Endothelial cell of umbilical vein (primary cell): ENCODE data around the gene MAML2. TPM values are rescaled to one million over a fixed set of nuclear protein-coding genes. Genes with fewer than 3 reads are reported as not detected.

Experiments used
- BruUV-seq: library from RNA; stranded (reverse); fragments of 400-500 nt; replicated peaks from 2 replicates; lab custom pipeline; 2021; lab: Mats Ljungman, UMichigan
- CTCF ChIA-PET: fragments of 300-600, 350-600 bp; sonication (Branson Sonifier 250); formaldehyde crosslinking; loops from one replicate; lab custom pipeline; 2021; ENCODE audit warnings: antibody characterized with exemption, inconsistent platforms; lab: Charles Lee
- POLR2A ChIA-PET: fragments of 300-600, 350-600 bp; sonication (Branson Sonifier 250); formaldehyde crosslinking; loops from one replicate; lab custom pipeline; 2021; ENCODE audit warnings: antibody characterized with exemption, inconsistent platforms; lab: Charles Lee
- DNase-seq: peaks from one replicate; pipeline ENCODE4 v3.0.0-alpha.2; 2011; ENCODE audit warnings: low read depth, low spot score
- FAIRE-seq: peaks from 2 replicates; lab custom pipeline; 2011; peaks lifted over from hg19 to GRCh38; lab: Jason Lieb, UNC
- H2AFZ ChIP-seq: 2 replicates; pipeline ENCODE4 v1.6.0; 2012; ENCODE audit warnings: low read depth, low read length, control low read depth, inconsistent platforms
- H3K27ac ChIP-seq: 2 replicates; pipeline ENCODE4 v1.5.1; 2011; ENCODE audit warnings: low read depth, mild to moderate bottlenecking, control low read depth, low read length, moderate library complexity; ENCODE audit not compliant: insufficient read depth
- H3K27me3 ChIP-seq, 2 experiments: 2 replicates each; pipeline versions ENCODE4 v1.6.0 to v1.6.1; 2011; ENCODE audit warnings: low read length in 2 of 2, mixed read lengths in 1 of 2; ENCODE audit not compliant: control insufficient read depth in 2 of 2, insufficient read depth in 2 of 2
- H3K36me3 ChIP-seq, 2 experiments: 2 replicates in 1 of 2; 3 replicates in 1 of 2; pipeline ENCODE4 v1.5.1; 2011; ENCODE audit warnings: low read length in 2 of 2, mild to moderate bottlenecking in 1 of 2, moderate library complexity in 1 of 2; ENCODE audit not compliant: control insufficient read depth in 2 of 2, insufficient read depth in 2 of 2; ENCODE audit errors: extremely low read depth in 1 of 2
- H3K4me1 ChIP-seq: 3 replicates; pipeline ENCODE4 v1.5.1; 2011; ENCODE audit warnings: mild to moderate bottlenecking, low read length; ENCODE audit not compliant: control insufficient read depth, insufficient read depth; ENCODE audit errors: extremely low read depth
- H3K4me2 ChIP-seq: 2 replicates; pipeline ENCODE4 v1.6.1; 2011; ENCODE audit warnings: low read length, control low read depth, mixed read lengths; ENCODE audit not compliant: insufficient read depth
- H3K4me3 ChIP-seq, 3 experiments: fragments of 200-600 bp in 1 of 3; sonication (generic), shearing (Covaris generic) in 1 of 3; replicated peaks in 1 of 3; 2 replicates each; pipeline ENCODE4 v1.5.1; 2011 to 2016; ENCODE audit warnings: control low read depth in 3 of 3, low read length in 3 of 3, mild to moderate bottlenecking in 2 of 3, inconsistent platforms in 1 of 3, low read depth in 1 of 3, moderate library complexity in 1 of 3; ENCODE audit not compliant: insufficient read depth in 1 of 3
- H3K79me2 ChIP-seq: 2 replicates; pipeline ENCODE4 v1.6.0; 2012; ENCODE audit warnings: low read length, inconsistent platforms; ENCODE audit not compliant: control insufficient read depth, insufficient read depth
- H3K9ac ChIP-seq: replicated peaks from 2 replicates; pipeline ENCODE3; 2011; ENCODE audit warnings: low read length, control low read depth; ENCODE audit not compliant: insufficient read depth; ENCODE audit errors: extremely low read depth
- H3K9me1 ChIP-seq: replicated peaks from 3 replicates; pipeline ENCODE4 v1.6.0; 2011; ENCODE audit warnings: mild to moderate bottlenecking, low read length; ENCODE audit not compliant: control insufficient read depth, insufficient read depth; ENCODE audit errors: extremely low read depth
- H3K9me3 ChIP-seq: replicated peaks from 2 replicates; pipeline ENCODE4 v1.5.1; 2012; ENCODE audit warnings: low read length, inconsistent platforms; ENCODE audit not compliant: control insufficient read depth, insufficient read depth
- H4K20me1 ChIP-seq: replicated peaks from 2 replicates; pipeline ENCODE3; 2011; ENCODE audit warnings: mild to moderate bottlenecking, low read length; ENCODE audit not compliant: control insufficient read depth, insufficient read depth; ENCODE audit errors: extremely low read depth
- CTCF ChIP-seq, 2 donors: IDR thresholded peaks; 1 replicate in 1 of 2; 2 replicates in 1 of 2; pipeline ENCODE4 v1.5.1; 2011; ENCODE audit warnings: low read length in 2 of 2, mild to moderate bottlenecking in 2 of 2, moderate library complexity in 2 of 2, control low read depth in 1 of 2, inconsistent platforms in 1 of 2, low read depth in 1 of 2; ENCODE audit not compliant: insufficient read depth in 1 of 2; ENCODE audit errors: extremely low read depth in 1 of 2
- EZH2 ChIP-seq: IDR thresholded peaks from 2 replicates; pipeline ENCODE4 v1.6.1; 2012; ENCODE audit warnings: borderline replicate concordance, low read depth, mild to moderate bottlenecking, moderate library complexity, low read length, inconsistent platforms; ENCODE audit not compliant: severe bottlenecking
- FOS ChIP-seq: IDR thresholded peaks from 2 replicates; pipeline ENCODE4 v1.6.1; 2011; ENCODE audit warnings: mild to moderate bottlenecking, low read length, moderate library complexity, borderline replicate concordance; ENCODE audit not compliant: insufficient read depth
- GATA2 ChIP-seq: IDR thresholded peaks from 2 replicates; pipeline ENCODE4 v1.7.0; 2011; ENCODE audit warnings: low read depth, mild to moderate bottlenecking, moderate library complexity, mixed read lengths, low read length; ENCODE audit not compliant: insufficient read length, insufficient read depth
- JUN ChIP-seq: IDR thresholded peaks from 2 replicates; pipeline ENCODE4 v1.6.1; 2011; ENCODE audit warnings: borderline replicate concordance, low read depth; ENCODE audit not compliant: insufficient read length, insufficient read depth
- MYC ChIP-seq: IDR thresholded peaks from one replicate; pipeline ENCODE4 v1.6.1; 2011; ENCODE audit warnings: mild to moderate bottlenecking, low read depth, low read length
- POLR2A ChIP-seq: IDR thresholded peaks from 2 replicates; pipeline ENCODE4 v1.6.1; 2012; ENCODE audit warnings: low read depth, mild to moderate bottlenecking, control low read depth, low read length
- POLR2AphosphoS5 ChIP-seq: IDR thresholded peaks from 2 replicates; pipeline ENCODE4 v1.6.1; 2012; ENCODE audit warnings: low read depth, mild to moderate bottlenecking, control low read depth, low read length, moderate library complexity; ENCODE audit not compliant: insufficient read depth
- dilution Hi-C: fragments of 300-500 bp; cut with MboI; formaldehyde crosslinking; loops from one replicate; pipeline ENCODE4 v1.15.0; 2019; ENCODE audit warnings: low sequenced_read_pairs; ENCODE audit not compliant: extremely low pct_ligation_motif_present
- intact Hi-C: fragments of 100-400 bp; cut with micrococcal nuclease; formaldehyde crosslinking; loops from one replicate; pipeline ENCODE4 v1.10.0; 2022
- polyA plus RNA-seq, 4 experiments: library from polyadenylated mRNA; depleted of rRNA in 3 of 4; stranded (reverse) in 3 of 4; unstranded in 1 of 4; fragments of >200 nt; gene quantifications; 2 replicates each; pipeline versions ENCODE4 v1.2.1 to v1.2.3, GENCODE V29; 2011 to 2012; ENCODE audit warnings: missing spikeins in 1 of 4
- total RNA-seq: library from RNA; stranded (reverse); gene quantifications from 2 replicates; pipeline ENCODE4 v1.2.3, GENCODE V29; 2021
- TF ChIP-seq, protein P1 (sequence below): IDR thresholded peaks from 2 replicates; pipeline ENCODE4 v1.6.1; 2011; ENCODE audit not compliant: insufficient read depth, insufficient read length

The MAML2 gene
- total and polyA plus RNA-seq, 2 donors (not counting 3 experiments of a cell fraction or from before 2014, with no cell fraction given): 12.4 to 16.8 TPM

GRCh38 chr11:96373826-96374225, 30.8 kb upstream of the MAML2 start:
- dilution Hi-C loops: no loop called here
- H3K4me3 ChIP-seq: no peak overlapping the region
- H3K9me3 ChIP-seq: no peaks in the 10 kb centered on the region
- intact Hi-C loops: no loop called here
- TF ChIP-seq JUN (no peak), MYC (no peak), FOS (no peak), CTCF (IDR thresholded peaks at IDR 0.05; ENCODE audit: extremely low read depth in 1 of 2, insufficient read depth in 1 of 2, low read depth in 1 of 2, low read length in 2 of 2) (no peak), POLR2A (no peak), EZH2 (no peak), POLR2AphosphoS5 (no peak), GATA2 (no peak)
- TF ChIP-seq, protein P1, sequence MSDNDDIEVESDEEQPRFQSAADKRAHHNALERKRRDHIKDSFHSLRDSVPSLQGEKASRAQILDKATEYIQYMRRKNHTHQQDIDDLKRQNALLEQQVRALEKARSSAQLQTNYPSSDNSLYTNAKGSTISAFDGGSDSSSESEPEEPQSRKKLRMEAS: no peak
- peaks cover 2 to 6% of the 10 kb centered on the region in 2 experiments for H3K36me3 ChIP-seq
- H4K20me1 ChIP-seq: no peaks in the 10 kb centered on the region
- H3K27ac ChIP-seq: no peak overlapping the region
- H3K27me3 ChIP-seq: no peaks in the 10 kb centered on the region
- no peak overlapping the region for H2AFZ ChIP-seq
- H3K4me2 ChIP-seq: no peak overlapping the region
- H3K9ac ChIP-seq: no peak overlapping the region
- DNase-seq (no peak), FAIRE-seq (no peak)
- BruUV-seq: no TSS peak
- ChIA-PET CTCF (no interaction called here), POLR2A (no interaction called here)
- H3K79me2 ChIP-seq: no peaks in the 10 kb centered on the region
- H3K4me1 ChIP-seq: no peaks in the 10 kb centered on the region
- no peaks in the 10 kb centered on the region for H3K9me1 ChIP-seq
